B cell (primary cell): ENCODE measurements around the gene ARMC12. TPM values are rescaled to one million over a fixed set of nuclear protein-coding genes. Genes with fewer than 3 reads are reported as not detected.

Source experiments
- ATAC-seq: fragments of 200-7000 bp; cut with Tn5 transposase; one replicate; pipeline ENCODE4 v1.10.0; 2021; ENCODE audit warnings: low read depth, mild to moderate bottlenecking, moderate number of reproducible peaks, moderate library complexity
- CTCF ChIA-PET: fragments of 350-600 bp; sonication (Branson Sonifier 250); formaldehyde crosslinking; loops from one replicate; lab custom pipeline; 2021; ENCODE audit warnings: antibody characterized with exemption, inconsistent platforms; lab: Charles Lee
- POLR2A ChIA-PET: fragments of 350-600 bp; sonication (Branson Sonifier 250); formaldehyde crosslinking; loops from one replicate; lab custom pipeline; 2021; ENCODE audit warnings: antibody characterized with exemption; lab: Charles Lee
- DNase-seq: peaks from one replicate; pipeline ENCODE4 v3.0.0; 2013
- H2AFZ ChIP-seq: 2 replicates; pipeline ENCODE4 v1.6.1; 2012; ENCODE audit warnings: mild to moderate bottlenecking, low read depth, low read length; ENCODE audit not compliant: insufficient read depth, poor library complexity, severe bottlenecking
- H3K27ac ChIP-seq, 2 donors: 1 replicate in 1 of 2; 2 replicates in 1 of 2; pipeline ENCODE4 v1.5.1; 2012 to 2013; ENCODE audit warnings: low read length in 2 of 2, mild to moderate bottlenecking in 2 of 2, moderate library complexity in 1 of 2
- H3K27me3 ChIP-seq, 4 experiments: fragments of 200-600 bp in 1 of 4; sonication (generic) in 1 of 4; replicated peaks in 1 of 4; 1 replicate in 2 of 4; 2 replicates in 2 of 4; pipeline versions ENCODE4 v1.6.1 to v1.7.0; 2013 to 2016; ENCODE audit warnings: low read length in 3 of 4, mild to moderate bottlenecking in 2 of 4, mixed read lengths in 1 of 4, moderate library complexity in 1 of 4; ENCODE audit not compliant: insufficient read depth in 4 of 4, control insufficient read depth in 3 of 4; ENCODE audit errors: control extremely low read depth in 1 of 4
- H3K36me3 ChIP-seq, 2 experiments: replicated peaks in 1 of 2; 1 replicate in 1 of 2; 2 replicates in 1 of 2; pipeline versions ENCODE4 v1.6.1 to v1.7.1; 2013; ENCODE audit warnings: low read length in 1 of 2; ENCODE audit not compliant: insufficient read depth in 2 of 2, control insufficient read depth in 1 of 2; ENCODE audit errors: control extremely low read depth in 1 of 2, extremely low read depth in 1 of 2
- H3K4me1 ChIP-seq, 2 donors: fragments of 200-600 bp in 1 of 2; sonication (generic) in 1 of 2; 1 replicate in 1 of 2; 2 replicates in 1 of 2; pipeline versions ENCODE4 v1.5.1 to v1.6.1; 2013 to 2017; ENCODE audit warnings: low read length in 2 of 2; ENCODE audit not compliant: control insufficient read depth in 2 of 2, insufficient read depth in 2 of 2
- H3K4me2 ChIP-seq: replicated peaks from 2 replicates; pipeline ENCODE3; 2012; ENCODE audit warnings: mild to moderate bottlenecking, low read depth, low read length; ENCODE audit not compliant: poor library complexity, severe bottlenecking
- H3K4me3 ChIP-seq, 5 experiments: fragments of 200-600 bp in 1 of 5; sonication (generic) in 1 of 5; 1 replicate in 3 of 5; 2 replicates in 2 of 5; pipeline versions ENCODE4 v1.5.1 to v1.7.0; 2011 to 2016; ENCODE audit warnings: low read length in 4 of 5, mild to moderate bottlenecking in 4 of 5, low read depth in 2 of 5, control low read depth in 1 of 5, moderate library complexity in 1 of 5; ENCODE audit not compliant: insufficient read depth in 1 of 5; ENCODE audit errors: control extremely low read depth in 1 of 5, extremely low read depth in 1 of 5
- H3K79me2 ChIP-seq: fragments of 200-600 bp; sonication (generic); one replicate; pipeline ENCODE4 v1.6.0; 2016; ENCODE audit warnings: low read length; ENCODE audit not compliant: control insufficient read depth, insufficient read depth
- H3K9ac ChIP-seq: fragments of 200-600 bp; sonication (generic); 2 replicates; pipeline ENCODE4 v1.6.1; 2017; ENCODE audit warnings: mild to moderate bottlenecking, low read length, moderate library complexity
- H3K9me3 ChIP-seq, 3 donors: one replicate each; pipeline versions ENCODE4 v1.6.1 to v1.7.1; 2013; ENCODE audit warnings: low read length in 2 of 3; ENCODE audit not compliant: control insufficient read depth in 2 of 3, insufficient read depth in 1 of 3; ENCODE audit errors: control extremely low read depth in 1 of 3
- H4K20me1 ChIP-seq: 2 replicates; pipeline ENCODE4 v1.6.0; 2012; ENCODE audit warnings: mild to moderate bottlenecking, low read length; ENCODE audit not compliant: insufficient read depth, control insufficient read depth, poor library complexity, severe bottlenecking
- H3K27ac Mint-ChIP-seq: one replicate; pipeline ENCODE4 v1.8.0; 2021; ENCODE audit warnings: mixed read lengths
- H3K27me3 Mint-ChIP-seq: one replicate; pipeline ENCODE4 v1.8.0; 2021; ENCODE audit warnings: mixed read lengths
- H3K4me1 Mint-ChIP-seq: one replicate; pipeline ENCODE4 v1.8.0; 2021; ENCODE audit warnings: mixed read lengths
- H3K4me3 Mint-ChIP-seq: one replicate; pipeline ENCODE4 v1.8.0; 2021; ENCODE audit warnings: mixed read lengths
- H3K9me3 Mint-ChIP-seq: one replicate; pipeline ENCODE4 v1.8.0; 2022; ENCODE audit warnings: mixed read lengths; ENCODE audit not compliant: insufficient read depth
- CTCF ChIP-seq: fragments of 200-600 bp; IDR thresholded peaks from one replicate; pipeline ENCODE4 v1.8.0; 2022; ENCODE audit warnings: antibody characterized with exemption, mild to moderate bottlenecking
- EZH2 ChIP-seq: IDR thresholded peaks from 2 replicates; pipeline ENCODE4 v1.6.1; 2012; ENCODE audit warnings: borderline replicate concordance, low read depth, mild to moderate bottlenecking, moderate library complexity, low read length; ENCODE audit not compliant: insufficient read depth, poor library complexity, severe bottlenecking
- whole genome bisulfite sequencing: methylation state at CpG from one replicate; pipeline ENCODE4 v1.1.5; 2013; ENCODE audit warnings: missing lambda C conversion rate; ENCODE audit not compliant: insufficient coverage; 5-methylcytosine and 5-hydroxymethylcytosine counted together
- intact Hi-C: fragments of 100-400 bp; cut with micrococcal nuclease; formaldehyde crosslinking; loops from one replicate; pipeline ENCODE4 v1.10.0; 2022
- polyA plus RNA-seq: library from polyadenylated mRNA; depleted of rRNA; stranded (reverse); fragments of >200 nt; gene quantifications from 2 replicates; pipeline ENCODE4 v1.2.3, GENCODE V29; 2012
- total RNA-seq, 2 donors: library from RNA; stranded (reverse); fragments of 120-200 nt in 1 of 2; gene quantifications; 1 replicate in 1 of 2; 2 replicates in 1 of 2; pipeline versions ENCODE4 v1.2.3 to v1.2.4, GENCODE V29; 2013 to 2022

Gene ARMC12
- total and polyA plus RNA-seq, 2 donors (not counting 1 experiment from before 2014, with no cell fraction given) = 0.52 to 2.8 TPM

DNA sequence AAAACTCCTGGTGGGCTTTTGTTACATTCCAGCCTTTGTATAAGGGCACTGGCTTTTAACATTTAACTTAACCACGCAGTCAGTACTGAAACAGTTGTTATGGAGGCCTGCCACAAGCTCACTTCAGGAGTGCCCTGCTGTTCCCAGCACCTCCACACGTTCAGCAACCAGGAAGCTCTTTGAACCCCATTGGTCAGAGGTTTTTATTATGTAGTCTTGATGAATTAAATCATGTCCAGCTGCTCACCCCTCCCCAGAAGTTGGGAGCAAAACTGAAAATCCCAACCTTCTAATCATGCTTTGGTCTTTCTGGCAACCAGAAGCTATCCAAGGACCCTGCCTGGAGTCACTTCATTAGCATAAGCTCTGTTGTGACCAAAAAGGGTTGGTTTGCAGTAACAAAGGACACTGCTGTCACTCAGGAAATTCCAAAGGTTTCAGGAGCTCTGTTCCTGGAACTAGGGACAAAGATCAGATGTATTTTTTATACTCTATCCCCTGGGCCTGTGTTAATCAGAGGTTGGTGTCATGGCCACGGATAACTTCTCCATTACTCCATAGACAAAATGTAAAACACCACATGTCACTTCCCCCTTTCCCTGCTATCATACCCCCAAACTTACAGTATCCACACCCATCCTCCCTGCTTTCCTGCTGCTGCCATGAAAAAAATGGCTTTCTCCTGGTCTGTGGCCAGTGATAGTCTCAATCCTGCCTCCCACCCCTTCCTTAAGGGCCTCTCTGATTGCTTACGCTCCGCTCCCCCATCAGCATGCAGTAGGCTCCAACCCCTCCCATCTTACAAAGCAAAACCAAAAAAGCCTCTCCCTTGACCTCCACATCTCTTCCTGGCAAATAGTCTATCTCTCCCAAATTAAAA lies 3.1 kb downstream of the ARMC12 start:
- ATAC-seq = no peak
- WGBS = 93% methylated on average over 3 of the region's 5 CpGs
- H2AFZ ChIP-seq = no peak overlapping the region
- H3K4me3 ChIP-seq = no peak overlapping the region
- intact Hi-C loops = no loop called here
- H3K4me2 ChIP-seq = no peak overlapping the region
- H3K9ac ChIP-seq = no peak overlapping the region
- ChIA-PET CTCF (interaction anchor here (0.6 to 12.6 kb wide), 12 partner anchors 12 to 447 kb away, joined by 3 to 369 read pairs (median 17); no protein-coding TSS in a partner anchor), POLR2A (no interaction called here)
- H3K27me3 ChIP-seq = no peaks in the 10 kb centered on the region
- no peaks in the 10 kb centered on the region for H3K79me2 ChIP-seq
- no peak for TF ChIP-seq EZH2
- no peak for TF ChIP-seq CTCF
- no peaks in the 10 kb centered on the region for H3K9me3 Mint-ChIP-seq
- H3K27ac Mint-ChIP-seq = no peak overlapping the region
- H4K20me1 ChIP-seq = no peaks in the 10 kb centered on the region
- no peak for DNase-seq
- no peaks in the 10 kb centered on the region for H3K9me3 ChIP-seq
- H3K27ac ChIP-seq = no peak overlapping the region
- H3K4me3 Mint-ChIP-seq = no peak overlapping the region
- no peaks in the 10 kb centered on the region for H3K36me3 ChIP-seq
- H3K27me3 Mint-ChIP-seq = no peaks in the 10 kb centered on the region
- peaks cover 7 to 17% of the 10 kb centered on the region in 2 donors for H3K4me1 ChIP-seq
- peaks cover 15% of the 10 kb centered on the region for H3K4me1 Mint-ChIP-seq

DNA sequence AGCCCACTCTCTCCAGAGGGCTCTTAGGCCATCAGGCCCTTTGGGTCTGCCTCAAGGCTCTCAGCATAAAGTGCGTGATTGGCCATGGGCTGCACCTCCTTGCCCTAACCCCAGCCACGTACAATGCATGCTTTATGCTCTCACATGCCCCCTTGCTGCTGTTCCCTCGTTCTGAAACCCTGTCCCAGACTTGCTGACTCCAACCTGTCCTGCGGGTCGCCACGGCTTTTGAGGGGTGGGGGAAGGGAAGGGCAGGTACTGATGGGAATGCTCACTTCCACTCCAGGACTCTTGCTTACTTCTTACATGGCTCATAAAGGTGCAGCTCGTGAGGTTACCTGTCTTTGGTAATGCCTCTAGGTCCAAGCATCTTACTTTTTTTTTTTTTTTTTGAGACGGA lies 6.0 kb downstream of the ARMC12 start:
- Mint-ChIP-seq H3K27me3 (no peaks in the 10 kb centered on the region), H3K4me3 (no peak overlapping the region), H3K27ac (no peak overlapping the region), H3K4me1 (no peaks in the 10 kb centered on the region), H3K9me3 (peaks cover 6% of the 10 kb centered on the region)
- no peaks in the 10 kb centered on the region for H3K36me3 ChIP-seq
- no peak overlapping the region for H3K4me2 ChIP-seq
- H3K27ac ChIP-seq = no peak overlapping the region
- H2AFZ ChIP-seq = no peak overlapping the region
- ATAC-seq (no peak), DNase-seq (no peak)
- no peaks in the 10 kb centered on the region for H3K27me3 ChIP-seq
- no peak overlapping the region for H3K9ac ChIP-seq
- ChIA-PET POLR2A (interaction anchor here (0.6 kb wide), 1 partner anchor 1032 kb away, joined by 11 read pairs; no protein-coding TSS in a partner anchor), CTCF (interaction anchor here (0.7 to 12.6 kb wide), 3 partner anchors 22 to 162 kb away, joined by 3 to 369 read pairs (median 4); no protein-coding TSS in a partner anchor)
- H3K79me2 ChIP-seq = no peaks in the 10 kb centered on the region
- H3K4me1 ChIP-seq = no peaks in the 10 kb centered on the region
- WGBS = 100% methylated on average over 3 of the region's 8 CpGs
- H4K20me1 ChIP-seq = no peaks in the 10 kb centered on the region
- TF ChIP-seq CTCF = no peak
- no peak for TF ChIP-seq EZH2
- peaks cover 0 to 6% (median 4%) of the 10 kb centered on the region in 3 donors for H3K9me3 ChIP-seq
- no peak overlapping the region for H3K4me3 ChIP-seq
- intact Hi-C loops = no loop called here
